Stimulated activated CD4-positive, alpha-beta T cell treated with anti-CD3 and anti-CD28 coated beads, Interleukin-15, amount 100 ng/mL, for 24 hours (primary cell): ENCODE data around the gene DAGLA.

ENCODE experiments used
- DNase-seq: peaks from one replicate; pipeline ENCODE4 v3.0.0-alpha.2; 2020

Gene DAGLA

DNA sequence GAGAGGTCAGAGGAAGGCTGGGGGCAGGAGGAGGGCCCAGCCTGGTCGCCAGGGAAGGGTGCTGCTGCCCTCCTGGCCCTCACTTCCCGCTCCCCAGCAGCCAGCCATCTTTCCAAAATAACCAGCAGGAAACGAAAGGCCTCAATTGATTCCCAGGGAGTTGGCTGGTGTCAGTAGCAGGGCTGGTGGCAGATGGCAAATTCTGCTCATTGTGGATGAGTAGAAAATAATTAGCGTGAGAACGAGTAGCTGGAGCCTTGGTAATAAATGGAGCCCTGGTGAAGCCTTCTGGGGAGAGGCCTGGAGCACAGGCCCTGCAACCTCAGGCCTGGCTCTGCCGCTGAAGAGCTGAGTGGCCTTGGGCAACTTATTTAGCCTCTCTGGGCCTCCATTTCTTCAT lies 31.3 kb downstream of the DAGLA start:
- no peak for DNase-seq

DNA sequence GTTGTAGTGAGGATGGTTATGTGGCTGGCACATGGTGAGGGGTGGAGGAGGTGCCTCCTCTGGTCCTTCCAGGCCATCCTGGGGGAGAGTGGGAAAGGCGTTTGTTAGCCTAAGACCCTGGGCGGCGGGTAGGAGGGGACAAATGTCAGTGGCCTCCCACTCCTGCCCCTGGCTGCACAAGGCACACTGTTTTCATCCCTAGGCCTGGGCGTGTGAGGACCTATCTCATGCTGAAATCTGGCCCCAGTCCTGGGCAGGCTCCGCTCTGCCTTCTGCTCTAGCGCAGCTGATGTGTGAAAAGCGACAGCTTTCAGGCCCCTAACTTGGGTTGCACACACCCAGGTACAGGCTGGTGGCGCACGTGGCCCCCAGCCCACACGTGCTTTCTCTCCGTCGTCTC lies 32.1 kb downstream of the DAGLA start:
- no peak for DNase-seq

DNA sequence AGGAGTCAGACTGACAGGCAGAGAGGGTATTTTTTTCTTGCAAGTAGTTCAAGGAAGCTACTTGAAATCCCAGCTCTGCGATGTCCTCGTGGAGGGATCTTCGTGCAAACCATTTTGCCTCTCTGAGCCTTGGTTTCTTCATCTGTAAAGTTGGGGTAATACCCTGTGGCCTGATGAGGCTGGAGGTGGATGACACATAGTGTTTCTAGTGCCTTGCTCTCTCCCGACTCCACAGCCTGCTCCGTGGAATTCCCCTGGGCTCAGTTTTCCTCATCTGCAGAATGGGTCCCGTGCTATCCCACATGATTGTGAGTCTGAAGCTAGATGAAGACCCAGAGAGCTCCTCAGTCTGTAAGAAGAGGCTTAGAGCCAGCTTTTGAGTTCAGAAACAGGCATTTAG lies 32.7 kb downstream of the DAGLA start:
- no peak for DNase-seq

DNA sequence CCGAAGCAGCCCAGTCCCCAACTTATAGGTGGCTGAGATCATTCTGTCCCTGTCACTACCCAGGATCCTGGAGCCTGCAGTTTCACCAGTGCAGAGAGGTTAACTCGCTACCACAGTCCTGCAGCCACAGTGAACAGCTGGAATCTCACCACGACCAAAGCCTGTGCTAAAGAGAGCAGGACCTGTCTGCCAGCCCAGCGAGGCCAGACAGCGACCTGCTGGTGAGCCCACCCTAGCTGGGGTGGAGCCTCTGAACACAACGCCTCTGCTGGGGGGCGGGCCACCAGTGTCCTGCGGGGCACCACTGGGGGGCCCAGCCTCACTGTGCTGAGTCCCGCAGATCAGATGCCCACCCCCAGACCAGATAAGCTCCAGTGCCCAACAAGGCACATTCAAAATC lies 33.3 kb downstream of the DAGLA start:
- no peak for DNase-seq

DNA sequence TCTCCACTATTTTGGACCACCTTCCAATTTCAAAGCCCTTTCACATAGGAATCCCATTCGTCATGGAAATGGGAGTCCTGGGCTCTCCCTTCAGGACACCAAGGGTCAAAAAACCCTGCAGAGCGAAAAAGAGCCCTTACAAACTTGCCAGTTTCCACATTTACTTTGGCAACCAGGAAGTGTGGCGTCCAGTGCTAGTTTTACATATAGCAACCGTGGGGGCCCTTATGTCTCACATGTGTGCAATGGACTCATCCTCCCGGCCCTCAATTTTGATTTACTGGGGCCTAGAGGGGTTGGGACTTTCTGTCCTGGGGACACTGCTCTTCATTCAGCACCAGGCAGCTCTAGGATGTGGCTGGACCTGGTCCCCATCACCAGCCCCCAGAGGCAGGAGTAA lies 33.7 kb downstream of the DAGLA start:
- DNase-seq: no peak

DNA sequence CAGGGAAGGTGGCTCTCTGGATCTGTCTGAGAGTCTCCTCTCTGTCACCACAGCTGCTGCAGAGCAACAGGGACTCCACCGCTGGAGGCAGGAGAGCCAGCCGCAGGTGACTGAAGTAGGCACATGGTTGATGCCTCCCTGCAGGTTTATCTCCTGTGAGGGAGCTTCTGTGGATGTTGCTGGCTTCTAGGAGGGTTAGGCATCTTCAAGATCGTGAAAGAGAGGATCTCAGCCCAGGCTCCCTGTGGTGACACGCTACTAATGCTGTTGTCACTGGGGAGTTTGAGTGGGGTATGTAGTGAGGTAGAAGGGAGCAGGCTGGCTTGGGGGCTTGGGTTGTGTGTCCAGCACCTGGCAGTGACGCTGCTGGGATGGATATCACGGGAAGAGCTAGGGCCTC lies 34.1 kb downstream of the DAGLA start:
- DNase-seq: no peak

DNA sequence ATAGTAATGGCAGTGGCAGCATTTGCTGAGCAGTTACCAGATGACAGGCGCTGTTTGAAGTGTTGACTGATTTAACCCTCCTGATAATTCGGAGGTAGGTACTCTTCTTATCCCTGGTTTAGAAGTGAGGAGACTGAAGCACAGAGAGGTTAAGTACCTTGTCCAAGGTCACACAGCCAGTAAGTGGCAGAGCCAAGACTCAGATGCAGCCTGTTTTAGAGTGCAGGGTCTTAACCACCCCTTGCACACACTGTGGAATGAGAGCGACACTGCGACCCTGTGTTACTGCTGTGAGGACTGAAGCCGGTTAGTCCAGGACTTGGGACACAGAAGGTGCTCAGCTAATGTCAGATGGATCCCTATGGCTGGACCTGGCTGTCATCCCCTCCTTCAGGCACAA lies 34.7 kb downstream of the DAGLA start:
- DNase-seq: no peak

DNA sequence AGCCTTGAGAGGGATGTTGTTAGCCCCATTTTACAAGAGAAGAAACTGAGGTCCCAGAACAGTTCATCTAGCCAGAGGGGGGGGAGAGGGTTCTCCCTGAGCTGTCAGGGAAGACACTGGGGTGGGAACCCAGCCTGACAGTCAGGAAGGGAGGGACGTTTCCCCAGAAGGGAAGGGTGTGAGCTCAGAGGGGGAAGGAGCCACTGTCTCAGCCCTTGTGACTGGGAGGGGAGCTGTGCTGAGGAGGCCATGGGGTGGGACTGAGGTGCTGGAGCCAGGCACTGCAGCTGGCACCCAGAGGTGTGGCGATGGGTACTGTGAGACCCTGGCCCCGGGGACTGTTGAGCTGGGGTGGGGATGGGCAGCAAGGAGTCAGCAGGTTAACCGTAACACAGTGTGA lies 35.7 kb downstream of the DAGLA start:
- DNase-seq: no peak

DNA sequence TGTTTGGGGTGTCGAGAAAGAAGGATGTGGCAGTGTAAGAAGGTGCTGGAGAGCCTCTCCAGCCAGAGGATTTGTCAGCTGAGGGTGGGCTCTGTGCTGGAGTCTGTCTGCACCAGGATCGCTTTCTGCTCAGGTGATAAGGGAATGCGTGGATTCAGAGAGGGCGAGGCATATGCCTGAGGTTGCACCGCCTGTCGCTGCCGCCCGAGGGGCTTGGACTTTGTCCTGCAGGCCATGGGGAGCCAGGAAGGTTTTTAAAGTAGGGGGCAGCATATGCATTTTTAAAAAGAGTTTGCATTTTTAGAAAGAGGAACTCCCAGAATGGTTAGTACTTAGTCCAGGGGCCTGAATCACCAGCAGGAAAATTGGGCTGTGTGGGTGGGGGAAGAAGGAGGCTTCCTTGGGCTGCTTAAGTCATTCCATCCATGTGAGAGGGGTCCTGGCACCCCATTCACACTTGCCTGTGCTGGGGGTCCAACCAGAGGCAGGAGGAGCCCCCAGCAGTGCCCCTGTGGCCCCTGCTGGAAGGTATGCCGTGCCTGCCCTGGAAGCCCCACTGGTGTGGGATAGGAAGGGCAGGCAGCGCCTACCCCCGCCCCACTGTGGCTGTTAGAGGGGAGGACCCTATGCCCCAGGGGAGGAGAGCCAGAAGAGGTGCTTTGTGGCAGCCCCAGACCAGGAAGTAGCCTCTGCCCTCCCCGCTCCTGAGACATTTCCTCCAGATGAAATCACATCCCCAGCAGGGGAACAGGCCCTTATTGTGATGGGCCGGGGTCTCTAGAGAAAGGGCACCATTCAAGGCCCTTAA lies 36.5 kb downstream of the DAGLA start:
- no peak for DNase-seq

DNA sequence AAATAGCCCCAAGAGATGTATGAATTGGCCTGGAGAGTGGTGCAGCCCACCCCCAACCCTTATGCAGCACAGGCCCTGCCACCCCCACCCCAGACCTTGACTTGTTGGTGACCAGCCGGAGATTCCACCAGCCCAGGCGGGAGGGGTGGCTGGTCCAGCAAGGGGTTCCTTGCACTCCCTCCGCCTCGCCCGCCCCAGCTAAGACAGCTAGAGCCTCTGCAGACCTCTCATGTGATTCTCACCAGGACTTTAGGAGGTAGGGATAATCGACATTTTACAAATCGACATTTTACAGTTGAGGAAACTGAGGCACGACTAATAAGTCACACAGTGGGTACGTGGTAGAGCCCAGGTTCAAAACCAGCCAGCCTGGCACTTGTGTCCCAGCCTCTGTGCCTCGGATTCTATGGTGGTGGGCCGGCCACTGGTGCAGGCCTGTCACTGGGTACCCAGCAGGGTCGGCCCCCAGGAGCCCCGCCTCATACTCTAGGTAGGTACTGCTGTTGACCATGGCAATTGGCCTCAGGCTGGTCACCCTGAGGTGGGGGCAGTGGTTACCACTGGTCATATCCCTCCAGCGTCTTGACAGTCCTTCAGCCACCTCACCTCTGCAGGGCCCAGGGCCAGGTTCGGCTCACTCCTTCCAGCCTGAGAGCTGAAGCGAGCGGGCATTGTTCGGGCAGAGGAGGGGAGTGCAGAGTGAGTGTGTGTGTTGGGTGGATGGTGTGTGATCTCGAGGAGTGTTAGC lies 37.3 kb downstream of the DAGLA start:
- DNase-seq: no peak

DNA sequence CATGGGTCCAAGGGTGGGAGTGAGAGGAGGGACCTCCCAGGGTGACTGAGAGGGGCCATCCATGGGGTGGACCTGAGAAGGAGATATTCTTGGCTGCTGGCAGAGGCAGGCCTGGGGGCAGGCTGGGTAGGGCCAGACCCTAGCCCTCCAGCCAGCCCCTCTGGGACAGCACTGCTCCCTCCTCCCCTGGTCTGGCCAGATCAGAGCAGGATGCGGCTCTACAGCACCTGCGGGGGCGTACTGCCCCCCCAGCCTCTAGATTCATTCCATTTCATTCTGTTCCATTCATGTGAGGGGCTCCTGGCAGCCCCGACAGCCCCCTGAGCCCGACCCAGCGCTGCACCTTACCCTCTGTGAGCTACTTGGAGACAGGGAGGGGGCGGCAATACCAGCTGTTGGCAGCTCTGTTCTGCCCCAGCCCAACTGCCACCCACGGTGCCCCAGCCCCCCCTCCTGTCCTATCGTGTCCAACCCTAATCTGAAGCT lies 37.9 kb downstream of the DAGLA start:
- no peak for DNase-seq

DNA sequence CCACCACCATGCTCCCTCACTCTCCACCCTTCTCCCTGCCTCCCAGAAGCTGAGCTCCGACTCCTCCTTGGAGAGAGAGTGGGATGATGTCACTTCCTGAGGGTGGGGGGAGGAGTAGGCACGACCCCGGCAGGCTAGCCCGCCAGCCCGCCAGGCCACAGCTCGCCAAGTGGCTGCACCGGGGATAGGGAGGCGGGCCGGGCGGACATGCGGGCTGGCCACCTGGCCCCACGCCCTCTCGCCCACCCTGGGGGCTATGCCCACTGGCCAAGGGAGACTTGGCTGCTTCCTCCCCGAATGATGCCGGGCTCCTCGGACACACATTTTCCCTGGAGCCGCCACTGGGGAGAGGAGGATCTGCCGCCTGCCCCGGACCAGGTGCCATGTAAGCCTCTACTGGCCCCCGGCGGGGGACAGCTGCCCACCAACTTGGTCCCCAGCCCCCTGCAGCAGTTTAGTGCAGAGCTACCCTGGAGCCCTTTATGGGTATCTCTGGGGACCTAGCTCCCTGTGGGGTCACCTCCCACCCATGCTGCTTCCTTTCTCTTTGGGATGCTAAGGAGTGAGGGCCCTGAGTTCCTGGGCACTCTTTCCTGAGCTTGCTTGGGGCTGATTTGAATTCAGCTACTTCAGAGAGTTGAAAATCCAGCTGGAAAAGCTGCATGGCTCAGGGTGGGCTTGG lies 38.6 kb downstream of the DAGLA start:
- no peak for DNase-seq

DNA sequence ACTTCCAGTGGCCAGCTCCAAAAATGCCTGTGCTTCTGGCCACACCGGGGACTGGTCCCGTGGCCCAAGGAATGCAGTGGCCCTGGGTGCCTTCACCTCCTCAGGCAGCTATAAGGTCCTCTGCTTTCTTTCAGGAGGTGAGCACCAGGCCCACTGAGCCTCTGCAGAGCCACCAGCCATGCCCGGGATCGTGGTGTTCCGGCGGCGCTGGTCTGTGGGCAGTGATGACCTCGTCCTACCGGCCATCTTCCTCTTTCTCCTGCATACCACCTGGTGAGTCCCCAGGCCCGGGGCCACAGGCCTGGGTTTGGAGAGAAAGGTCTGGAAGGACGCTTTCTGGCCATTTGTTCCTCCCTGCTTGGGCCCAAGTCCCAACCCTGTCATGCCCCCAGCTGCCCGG lies 39.8 kb downstream of the DAGLA start:
- no peak for DNase-seq

DNA sequence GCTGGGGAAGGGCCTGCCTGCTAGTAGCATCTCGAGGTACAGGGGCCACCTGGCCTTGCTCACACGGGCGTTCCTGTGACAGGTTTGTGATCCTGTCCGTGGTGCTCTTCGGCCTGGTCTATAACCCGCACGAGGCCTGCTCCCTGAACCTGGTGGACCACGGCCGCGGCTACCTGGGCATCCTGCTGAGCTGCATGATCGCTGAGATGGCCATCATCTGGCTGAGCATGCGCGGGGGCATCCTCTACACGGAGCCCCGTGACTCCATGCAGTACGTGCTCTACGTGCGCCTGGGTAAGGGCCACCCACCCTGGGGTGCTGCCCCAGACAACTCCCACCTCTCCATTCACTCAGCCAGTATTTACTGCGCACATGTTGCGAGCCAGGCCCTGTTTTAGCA lies 40.4 kb downstream of the DAGLA start:
- no peak for DNase-seq

DNA sequence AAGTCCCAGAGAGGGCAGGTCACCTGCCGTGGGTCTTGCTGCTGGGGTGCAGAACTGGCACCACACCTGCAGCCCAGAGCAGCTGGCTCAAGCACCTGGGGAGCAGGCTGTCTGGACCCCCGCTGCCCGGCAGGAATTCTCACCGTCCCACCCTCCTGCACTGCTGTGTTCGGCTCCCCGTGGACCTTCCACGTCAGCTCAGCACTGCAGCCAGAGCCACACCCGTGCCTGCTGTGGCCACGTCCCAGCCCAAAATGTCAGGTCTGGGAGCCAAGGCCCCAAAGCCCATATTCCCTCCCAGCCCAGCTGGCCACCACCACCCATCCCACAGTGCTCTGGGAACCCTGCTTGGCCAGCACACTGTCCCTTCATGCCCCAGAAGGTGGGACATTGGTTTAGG lies 44.2 kb downstream of the DAGLA start:
- DNase-seq: no peak

DNA sequence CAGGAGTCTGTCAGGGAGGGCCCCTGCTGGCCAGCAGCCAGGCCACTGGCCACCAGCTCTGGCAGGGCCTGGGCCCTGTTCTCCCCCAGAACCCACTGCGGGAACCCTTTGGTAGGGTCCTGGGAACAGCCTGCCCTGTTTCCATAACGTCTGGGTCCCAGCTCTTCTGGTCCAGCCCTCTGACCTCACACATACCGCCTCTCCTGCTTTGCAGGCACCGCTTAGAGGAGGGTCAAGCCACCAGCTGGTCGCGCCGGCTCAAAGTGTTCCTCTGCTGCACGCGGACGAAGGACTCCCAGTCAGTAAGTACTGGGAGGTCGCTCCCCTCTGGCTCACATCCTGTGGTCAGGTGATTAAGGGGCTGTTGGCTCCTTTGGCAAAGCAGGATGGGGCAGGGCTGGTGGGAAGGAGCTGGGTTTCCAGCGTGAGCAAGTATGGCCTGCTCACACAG lies 45.6 kb downstream of the DAGLA start:
- no peak for DNase-seq

DNA sequence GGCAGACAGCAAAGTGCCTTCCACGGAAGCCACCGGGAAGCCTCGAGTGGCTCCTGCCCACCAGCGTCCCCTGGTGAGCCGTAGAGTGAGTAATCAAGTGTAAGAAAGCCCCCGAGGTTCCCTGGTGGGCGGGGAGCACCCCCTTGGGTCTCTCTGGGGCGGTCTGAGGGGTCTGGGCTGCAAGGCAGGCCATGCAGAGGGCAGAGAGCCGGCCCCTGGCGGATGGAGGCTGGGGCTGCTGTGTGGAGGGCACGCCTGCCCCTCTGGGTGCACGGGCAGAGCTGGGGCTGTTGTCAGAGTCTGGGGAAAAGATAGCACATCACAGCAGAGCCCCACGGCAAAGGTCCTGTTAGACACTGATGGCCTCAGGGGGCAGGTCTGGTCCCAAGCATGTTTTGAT lies 46.6 kb downstream of the DAGLA start:
- no peak for DNase-seq

DNA sequence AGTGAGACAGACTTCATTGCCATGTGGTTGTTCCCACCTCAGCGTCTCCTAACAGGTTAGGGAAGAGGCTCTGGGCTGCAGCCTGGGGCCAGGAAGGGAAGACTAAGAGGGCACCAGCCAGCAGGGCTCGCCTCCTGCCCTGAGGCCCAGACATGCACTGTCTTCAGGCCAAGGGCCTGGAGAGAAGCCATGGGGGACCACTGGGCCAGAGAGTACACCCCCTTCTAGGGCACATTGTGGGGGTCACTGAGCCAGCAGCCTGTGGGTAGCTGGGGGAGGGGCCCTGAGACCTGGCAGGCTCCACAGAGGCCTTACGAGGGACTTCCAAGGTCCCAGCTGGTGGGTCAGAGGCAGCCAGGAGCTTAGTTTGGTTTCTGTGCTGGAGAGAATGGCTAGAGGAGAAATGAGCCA lies 47.2 kb downstream of the DAGLA start:
- DNase-seq: no peak

DNA sequence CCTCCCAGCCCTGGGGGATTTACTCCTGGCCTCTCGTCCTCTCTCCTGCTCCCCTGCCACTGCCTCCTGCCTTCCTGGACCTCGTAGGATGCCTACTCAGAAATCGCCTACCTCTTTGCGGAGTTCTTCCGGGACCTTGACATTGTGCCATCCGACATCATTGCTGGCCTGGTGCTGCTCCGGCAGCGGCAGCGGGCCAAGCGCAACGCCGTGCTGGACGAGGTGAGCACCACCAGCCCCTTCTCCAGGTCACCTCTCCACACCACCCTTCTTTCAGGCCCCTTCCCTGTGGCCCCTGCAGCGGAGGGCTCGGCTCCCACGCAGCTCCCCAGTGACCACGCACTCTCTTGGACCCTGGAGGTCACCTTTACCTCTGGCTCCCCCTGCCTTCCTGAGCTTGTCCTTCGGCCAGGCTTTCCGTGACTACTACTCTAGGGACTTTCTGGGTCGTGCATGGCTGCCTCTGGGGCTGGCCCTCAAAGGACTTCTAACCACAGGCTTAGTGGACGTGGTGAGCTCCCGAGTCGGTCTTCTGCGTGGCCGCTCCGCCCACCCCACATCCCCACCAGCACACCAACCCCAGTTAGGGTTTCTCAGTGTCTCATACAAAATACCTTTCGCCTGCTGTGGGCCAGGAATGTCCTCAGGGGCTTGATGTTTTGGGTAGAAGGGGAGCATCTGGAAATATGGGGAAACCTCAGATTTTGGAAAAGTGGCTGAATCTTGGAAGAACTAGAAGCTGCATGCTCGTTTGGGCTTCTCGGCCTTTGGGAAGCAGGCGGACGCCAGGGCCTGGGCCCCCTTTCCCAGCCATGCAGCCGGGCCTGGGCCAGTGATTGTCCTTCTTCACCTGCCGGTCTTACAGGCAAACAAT lies 48.1 kb downstream of the DAGLA start:
- no peak for DNase-seq

DNA sequence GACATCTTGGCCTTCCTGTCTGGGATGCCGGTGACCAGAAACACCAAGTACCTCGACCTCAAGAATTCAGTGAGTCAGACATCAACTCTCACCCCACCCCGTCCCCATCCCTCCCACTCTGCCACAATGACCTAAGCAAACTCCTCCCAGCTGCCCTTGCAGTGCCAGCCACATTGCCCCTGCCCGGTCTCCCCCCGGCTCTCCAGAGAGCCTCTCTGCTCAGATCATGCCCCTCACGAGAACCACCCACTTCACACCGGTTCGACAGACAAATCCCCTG lies 48.7 kb downstream of the DAGLA start:
- DNase-seq: no peak

DNA sequence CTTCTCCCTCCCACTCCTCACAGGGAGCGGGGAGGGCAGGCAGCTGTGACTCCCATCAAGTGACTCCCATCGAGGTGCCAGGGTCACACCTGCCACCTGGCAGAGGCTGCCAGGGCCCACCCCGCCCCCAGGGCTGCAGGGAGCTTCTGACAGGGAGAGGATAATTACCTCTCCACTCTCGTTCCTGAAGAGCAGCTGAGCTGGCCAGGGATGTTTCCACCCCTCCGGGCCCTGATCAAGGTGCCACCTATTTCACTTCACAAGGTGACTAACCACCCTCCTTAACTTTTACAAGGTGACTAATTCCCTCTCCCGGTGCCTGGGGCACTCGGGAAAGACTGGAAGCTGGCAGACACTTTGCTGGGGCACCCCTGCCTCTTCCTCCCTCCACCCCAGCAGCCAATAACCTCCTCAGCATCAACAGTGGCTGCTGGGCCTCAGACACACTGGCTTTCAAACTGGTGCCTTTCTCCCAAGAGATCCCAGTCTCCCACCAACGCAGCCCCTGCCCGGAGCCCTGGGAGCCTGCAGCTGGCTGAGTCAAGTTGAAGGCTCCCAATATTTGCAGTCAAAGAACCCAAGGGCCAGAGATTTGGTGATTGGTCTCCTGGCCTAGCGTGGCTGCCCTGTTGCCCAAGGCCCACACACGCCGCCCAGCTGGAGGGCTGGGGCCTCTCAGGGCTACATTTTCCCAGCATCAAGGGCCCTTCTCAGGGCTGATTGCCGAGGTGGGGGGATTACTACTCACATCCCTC lies 50.2 kb downstream of the DAGLA start:
- no peak for DNase-seq
